HG02623 (cell line): Measurements from ENCODE around the gene PFKL.

Source experiments
- ATAC-seq: cut with Tn5 transposase; IDR thresholded peaks from one replicate; pipeline ENCODE4 v1.9.1; 2021; ENCODE audit warnings: moderate library complexity; ENCODE audit not compliant: unreplicated experiment

PFKL gene

GRCh38 chr21:44310628-44311507 is 11.0 kb downstream of the PFKL start:
- no peak for ATAC-seq

DNA sequence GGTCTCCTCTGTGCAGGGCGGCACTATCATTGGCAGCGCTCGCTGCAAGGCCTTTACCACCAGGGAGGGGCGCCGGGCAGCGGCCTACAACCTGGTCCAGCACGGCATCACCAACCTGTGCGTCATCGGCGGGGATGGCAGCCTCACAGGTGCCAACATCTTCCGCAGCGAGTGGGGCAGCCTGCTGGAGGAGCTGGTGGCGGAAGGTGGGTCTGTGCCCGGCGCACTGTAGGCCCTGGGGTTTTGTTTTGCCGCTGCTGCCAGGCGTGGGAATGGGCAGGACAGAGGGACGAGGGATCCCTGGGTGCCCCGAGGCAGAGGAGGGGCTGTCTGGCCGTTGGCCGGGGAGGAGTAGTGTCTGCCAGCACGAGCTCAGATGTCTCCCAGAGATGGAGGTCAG is 12.2 kb downstream of the PFKL start:
- ATAC-seq = no peak

DNA sequence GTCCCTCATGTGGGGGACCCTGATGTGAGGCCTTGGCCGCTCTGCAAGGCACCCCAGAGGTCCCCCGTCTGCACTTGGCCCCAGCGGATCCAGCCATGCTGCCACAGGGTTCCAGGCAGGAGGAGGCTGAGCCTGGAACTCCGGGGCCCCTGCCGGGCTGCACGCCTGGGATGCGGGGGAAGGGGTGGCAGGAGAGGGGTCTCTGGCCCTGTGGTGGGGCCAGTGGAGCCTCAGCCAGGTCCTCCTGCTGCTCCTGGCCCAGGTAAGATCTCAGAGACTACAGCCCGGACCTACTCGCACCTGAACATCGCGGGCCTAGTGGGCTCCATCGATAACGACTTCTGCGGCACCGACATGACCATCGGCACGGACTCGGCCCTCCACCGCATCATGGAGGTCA is 12.9 kb downstream of the PFKL start:
- no peak for ATAC-seq

DNA sequence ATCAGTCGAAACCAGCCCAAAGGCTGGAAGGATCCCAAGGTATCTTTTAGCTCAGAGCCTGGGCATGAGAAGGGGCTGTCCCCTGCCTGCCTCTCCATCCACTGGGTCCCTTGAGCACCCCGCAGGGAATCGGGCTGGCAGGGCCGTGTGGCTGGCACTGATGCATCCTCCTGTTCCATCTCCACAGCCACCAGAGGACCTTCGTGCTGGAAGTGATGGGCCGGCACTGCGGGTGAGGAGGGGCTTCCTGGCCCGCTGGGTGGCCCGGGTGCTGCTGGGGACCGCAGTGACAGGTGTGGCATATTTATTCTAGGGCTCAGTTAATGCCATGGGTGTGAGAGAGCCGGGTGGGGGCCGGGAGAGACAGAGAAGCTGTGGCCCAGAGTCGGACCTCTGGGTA is 13.6 kb downstream of the PFKL start:
- ATAC-seq = no peak

DNA sequence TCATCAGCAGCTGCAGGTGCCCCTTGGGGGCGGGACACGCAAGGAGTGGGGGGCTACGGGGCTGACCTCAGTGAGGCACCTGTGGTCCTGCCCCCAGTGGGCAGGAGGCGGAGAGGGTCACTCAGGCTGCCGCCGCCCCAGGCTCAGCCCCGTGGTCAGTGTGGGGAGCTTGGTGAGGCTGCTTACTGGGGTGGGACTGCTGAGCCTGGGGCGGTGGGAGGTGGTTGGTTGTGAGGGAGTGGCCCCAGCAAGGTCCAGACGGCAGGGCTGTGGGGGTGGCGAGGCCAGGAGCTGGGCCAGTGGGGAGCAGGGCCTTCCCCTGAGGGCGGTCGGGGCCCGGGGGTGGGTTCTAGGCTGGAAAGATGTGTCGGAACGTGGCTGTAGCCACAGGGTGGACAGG is 14.3 kb downstream of the PFKL start:
- ATAC-seq = no peak

- ATAC-seq = no peak
Observed at GRCh38 chr21:44314561-44314960, 14.7 kb downstream of the PFKL start.

DNA sequence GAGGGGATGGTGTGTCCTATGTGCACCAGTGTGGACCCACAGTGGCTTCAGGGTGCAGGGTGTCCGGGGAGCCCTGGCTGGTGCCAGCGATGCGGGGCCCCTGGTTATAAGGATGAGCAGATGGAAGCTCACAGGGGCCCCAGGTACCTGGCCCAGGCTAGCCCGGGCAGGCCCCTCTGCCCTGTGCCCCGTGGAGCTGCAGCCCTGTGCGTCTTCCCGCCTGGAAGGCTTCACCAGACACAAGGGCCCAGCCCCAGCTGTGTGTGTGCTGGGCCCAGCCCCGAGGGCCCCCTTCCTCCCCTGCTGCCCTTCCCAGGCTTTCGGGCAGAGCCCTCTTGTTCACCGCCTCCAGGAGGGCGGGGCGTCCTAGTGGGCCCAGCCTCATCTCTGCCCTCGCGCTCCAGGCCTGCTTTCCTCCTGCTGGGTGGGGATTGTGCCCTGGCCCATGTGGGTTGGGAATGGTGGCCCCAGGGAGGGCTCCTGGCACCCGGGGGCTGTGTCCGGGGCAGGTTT is 15.9 kb downstream of the PFKL start:
- no peak for ATAC-seq

- ATAC-seq = no peak
Observed at GRCh38 chr21:44316277-44316900, 16.5 kb downstream of the PFKL start.

GRCh38 chr21:44317241-44317782 is 17.5 kb downstream of the PFKL start:
- ATAC-seq = no peak

- ATAC-seq = no peak
Observed at GRCh38 chr21:44317871-44318270, 18.0 kb downstream of the PFKL start.

- no peak for ATAC-seq
Observed at GRCh38 chr21:44318489-44319285, 18.8 kb downstream of the PFKL start.

- ATAC-seq = no peak
Observed at GRCh38 chr21:44319407-44320065, 19.7 kb downstream of the PFKL start.

DNA sequence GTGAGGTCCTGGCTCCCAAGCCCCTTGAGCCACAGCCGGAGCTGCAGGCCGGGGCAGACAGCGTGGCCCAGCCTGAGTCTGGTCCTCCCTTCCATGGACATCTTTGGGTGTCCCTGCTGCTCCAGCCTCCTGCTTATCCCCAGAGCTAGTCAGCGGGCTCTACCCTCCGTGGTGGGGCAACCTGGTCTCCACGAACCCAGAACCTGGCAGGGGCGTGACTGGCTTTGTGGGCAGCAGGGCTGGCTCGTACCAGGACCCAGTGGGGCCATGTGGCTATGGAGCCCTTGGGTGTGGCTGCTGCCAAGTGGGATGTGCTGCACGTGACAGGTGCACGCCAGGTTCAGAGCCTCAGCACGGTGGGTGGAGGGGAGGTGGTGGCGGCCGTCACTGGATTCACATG is 21.0 kb downstream of the PFKL start:
- ATAC-seq = no peak

- ATAC-seq = no peak
Observed at GRCh38 chr21:44321846-44322450, 22.1 kb downstream of the PFKL start.

DNA sequence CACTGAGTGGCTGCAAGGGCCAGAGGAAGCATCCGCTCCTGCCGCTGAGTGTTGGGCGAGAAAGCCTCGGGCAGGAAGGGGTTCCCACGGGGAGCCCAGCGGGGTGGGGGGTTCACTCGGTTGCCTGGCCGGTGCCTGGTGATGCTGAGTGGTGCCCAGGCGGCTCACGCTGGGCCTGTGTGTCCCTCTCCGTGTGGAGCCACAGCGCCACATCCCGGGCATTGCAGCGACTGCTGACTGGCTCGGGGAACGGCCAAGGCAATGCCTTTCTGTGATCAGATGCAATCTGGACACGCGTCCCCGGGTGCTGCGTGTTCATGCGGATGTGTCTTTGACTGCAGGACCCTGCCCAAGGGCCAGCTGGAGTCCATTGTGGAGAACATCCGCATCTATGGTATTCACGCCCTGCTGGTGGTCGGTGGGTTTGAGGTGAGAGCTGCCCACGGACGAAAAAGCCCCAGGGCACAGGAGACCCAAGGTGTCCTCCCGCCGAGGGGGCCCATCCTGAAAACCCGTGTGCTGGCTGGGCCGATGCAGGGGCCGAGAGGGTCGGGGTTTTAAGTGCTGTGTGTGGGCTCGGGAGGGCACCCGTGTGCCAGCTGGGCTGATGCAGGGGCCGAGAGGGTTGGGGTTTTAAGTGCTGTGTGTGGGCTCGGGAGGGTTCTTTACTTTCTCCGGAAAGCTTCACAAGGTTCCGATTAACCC is 22.9 kb downstream of the PFKL start:
- no peak for ATAC-seq

- no peak for ATAC-seq
Observed at GRCh38 chr21:44323591-44323990, 23.7 kb downstream of the PFKL start.

GRCh38 chr21:44324106-44324853 is 24.4 kb downstream of the PFKL start:
- ATAC-seq = no peak

DNA sequence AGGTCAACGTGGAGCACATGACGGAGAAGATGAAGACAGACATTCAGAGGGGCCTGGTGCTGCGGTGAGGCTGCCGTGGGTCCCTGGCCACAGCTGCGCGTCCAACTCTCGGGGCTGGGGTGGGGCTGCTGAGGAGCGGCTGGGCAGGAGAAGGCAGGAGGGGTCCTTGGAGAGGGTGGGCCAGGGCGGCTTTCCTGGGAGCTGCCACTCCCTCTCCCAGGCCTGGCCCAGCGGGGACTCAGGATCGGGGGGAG is 24.9 kb downstream of the PFKL start:
- no peak for ATAC-seq
